ENCODE results near the gene SLU7.

SLU7 gene

GRCh38 chr5:160432196-160432595 is 13.3 kb upstream of the SLU7 start:
- H2AFZ ChIP-seq (ENCODE audit: low read depth, low read length), result no peak overlapping the region
- H3K27me3 ChIP-seq (ENCODE audit: low read depth, low read length), result no peaks in the 10 kb centered on the region
- no peaks in the 10 kb centered on the region for H3K79me2 ChIP-seq (ENCODE audit: low read length)
- TF ChIP-seq EZH2phosphoT487 (IDR thresholded peaks at IDR 0.05; ENCODE audit: low read depth), result no peak
- no peak for TF ChIP-seq CTCF (IDR thresholded peaks at IDR 0.05; ENCODE audit: low read depth, low read length)
- H3K4me2 ChIP-seq (ENCODE audit: low read length), result 0 out of 2 replicates have a peak overlapping the region, but pooled peaks have one; percentile 20
- no peak overlapping the region for H3K4me3 ChIP-seq (ENCODE audit: low read length)
- H3K36me3 ChIP-seq (replicated peaks; ENCODE audit: low read depth, low read length), result peaks cover 16% of the 10 kb centered on the region
- no peaks in the 10 kb centered on the region for H3K9me3 ChIP-seq (ENCODE audit: insufficient read depth, low read length)
- H4K20me1 ChIP-seq (ENCODE audit: insufficient read depth, low read length), result no peaks in the 10 kb centered on the region
- H3K27ac ChIP-seq (ENCODE audit: low read length), result no peak overlapping the region
- H3K9ac ChIP-seq (ENCODE audit: low read length), result no peak overlapping the region
- H3K4me1 ChIP-seq (ENCODE audit: low read length), result peaks cover 42% of the 10 kb centered on the region

GRCh38 chr5:160427607-160428006 is 8.7 kb upstream of the SLU7 start:
- Histone ChIP-seq H3K36me3 (replicated peaks; ENCODE audit: low read depth, low read length) (peaks cover 51% of the 10 kb centered on the region), H3K27me3 (ENCODE audit: low read depth, low read length) (no peaks in the 10 kb centered on the region), H2AFZ (ENCODE audit: low read depth, low read length) (no peak overlapping the region), H3K9ac (ENCODE audit: low read length) (no peak overlapping the region), H3K79me2 (ENCODE audit: low read length) (peaks cover 6% of the 10 kb centered on the region; the same call in 1 of the 2 replicates), H3K27ac (ENCODE audit: low read length) (no peak overlapping the region), H3K4me2 (ENCODE audit: low read length) (no peak overlapping the region), H4K20me1 (ENCODE audit: insufficient read depth, low read length) (no peaks in the 10 kb centered on the region), H3K9me3 (ENCODE audit: insufficient read depth, low read length) (no peaks in the 10 kb centered on the region), H3K4me1 (ENCODE audit: low read length) (peaks cover 9% of the 10 kb centered on the region), H3K4me3 (ENCODE audit: low read length) (no peak overlapping the region)
- TF ChIP-seq EZH2phosphoT487 (IDR thresholded peaks at IDR 0.05; ENCODE audit: low read depth) (no peak), CTCF (IDR thresholded peaks at IDR 0.05; ENCODE audit: low read depth, low read length) (no peak)

- no peak overlapping the region for H3K27ac ChIP-seq (ENCODE audit: low read length)
- no peaks in the 10 kb centered on the region for H3K27me3 ChIP-seq (ENCODE audit: low read depth, low read length)
- TF ChIP-seq CTCF (IDR thresholded peaks at IDR 0.05; ENCODE audit: low read depth, low read length) (no peak), EZH2phosphoT487 (IDR thresholded peaks at IDR 0.05; ENCODE audit: low read depth) (no peak)
- H3K9me3 ChIP-seq (ENCODE audit: insufficient read depth, low read length), result no peaks in the 10 kb centered on the region
- H3K9ac ChIP-seq (ENCODE audit: low read length), result no peak overlapping the region
- peaks cover 43% of the 10 kb centered on the region for H3K36me3 ChIP-seq (replicated peaks; ENCODE audit: low read depth, low read length)
- peak overlapping the region; percentile 93 for H3K4me2 ChIP-seq (ENCODE audit: low read length)
- H3K4me3 ChIP-seq (ENCODE audit: low read length), result no peak overlapping the region
- H4K20me1 ChIP-seq (ENCODE audit: insufficient read depth, low read length), result no peaks in the 10 kb centered on the region
- peaks cover 18% of the 10 kb centered on the region for H3K4me1 ChIP-seq (ENCODE audit: low read length)
- H2AFZ ChIP-seq (ENCODE audit: low read depth, low read length), result no peak overlapping the region
- H3K79me2 ChIP-seq (ENCODE audit: low read length), result peaks cover 20% of the 10 kb centered on the region
Observed at GRCh38 chr5:160423099-160423498, 4.2 kb upstream of the SLU7 start.

GRCh38 chr5:160421625-160422258 is 2.9 kb upstream of the SLU7 start, which contains the start of gene PTTG1:
TSS of gene PTTG1 (plus strand) at chr5:160421855. CDS start at chr5:160422313, 458 bp downstream.
- TF ChIP-seq EZH2phosphoT487 (IDR thresholded peaks at IDR 0.05; ENCODE audit: low read depth) (no peak), CTCF (IDR thresholded peaks at IDR 0.05; ENCODE audit: low read depth, low read length) (no peak)
- H3K79me2 ChIP-seq (ENCODE audit: low read length), result peaks cover 33% of the 10 kb centered on the region
- H3K27me3 ChIP-seq (ENCODE audit: low read depth, low read length), result no peaks in the 10 kb centered on the region
- peak within 1 kb of the TSS; percentile 93 for H3K4me2 ChIP-seq (ENCODE audit: low read length)
- H3K4me1 ChIP-seq (ENCODE audit: low read length), result peaks cover 22% of the 10 kb centered on the region
- peak within 1 kb of the TSS; percentile 93 for H3K9ac ChIP-seq (ENCODE audit: low read length)
- H3K27ac ChIP-seq (ENCODE audit: low read length), result peak within 1 kb of the TSS; percentile 42
- peak within 1 kb of the TSS; percentile 76 for H2AFZ ChIP-seq (ENCODE audit: low read depth, low read length)
- no peaks in the 10 kb centered on the region for H4K20me1 ChIP-seq (ENCODE audit: insufficient read depth, low read length)
- peak within 1 kb of the TSS; percentile 98 for H3K4me3 ChIP-seq (ENCODE audit: low read length)
- H3K36me3 ChIP-seq (replicated peaks; ENCODE audit: low read depth, low read length), result peaks cover 33% of the 10 kb centered on the region
- H3K9me3 ChIP-seq (ENCODE audit: insufficient read depth, low read length), result no peaks in the 10 kb centered on the region
